Astrocyte (in vitro differentiated cells and primary cell): Measurements from ENCODE around the gene HVCN1. TPM values are rescaled to one million over a fixed set of nuclear protein-coding genes. Genes with fewer than 3 reads are reported as not detected.

Experiments
- DNase-seq: peaks from one replicate; pipeline ENCODE4 v3.0.0-alpha.2; 2010; ENCODE audit warnings: low read depth
- FAIRE-seq: peaks from 2 replicates; lab custom pipeline; 2011; peaks lifted over from hg19 to GRCh38; lab: Jason Lieb, UNC
- H2AFZ ChIP-seq: 2 replicates; pipeline ENCODE4 v1.6.0; 2012; ENCODE audit warnings: low read depth, low read length, inconsistent platforms
- H3K27ac ChIP-seq: 2 replicates; pipeline ENCODE4 v1.5.1; 2011; ENCODE audit warnings: low read depth, low read length, inconsistent platforms
- H3K27me3 ChIP-seq: 2 replicates; pipeline ENCODE4 v1.6.0; 2011; ENCODE audit warnings: low read length, inconsistent platforms; ENCODE audit not compliant: insufficient read depth
- H3K36me3 ChIP-seq: 2 replicates; pipeline ENCODE4 v1.5.1; 2011; ENCODE audit warnings: low read length, inconsistent platforms; ENCODE audit not compliant: insufficient read depth
- H3K4me1 ChIP-seq: 2 replicates; pipeline ENCODE4 v1.5.1; 2011; ENCODE audit warnings: low read length, inconsistent platforms; ENCODE audit not compliant: insufficient read depth
- H3K4me2 ChIP-seq: 2 replicates; pipeline ENCODE4 v1.6.0; 2012; ENCODE audit warnings: low read length, inconsistent platforms
- H3K4me3 ChIP-seq: 2 replicates; pipeline ENCODE4 v1.5.1; 2011; ENCODE audit warnings: low read depth, mild to moderate bottlenecking, low read length, inconsistent platforms; ENCODE audit not compliant: insufficient read depth
- H3K79me2 ChIP-seq: 2 replicates; pipeline ENCODE4 v1.6.0; 2012; ENCODE audit warnings: mild to moderate bottlenecking, low read length, inconsistent platforms; ENCODE audit not compliant: insufficient read depth
- H3K9ac ChIP-seq: 2 replicates; pipeline ENCODE4 v1.6.0; 2012; ENCODE audit warnings: mild to moderate bottlenecking, low read length, inconsistent platforms
- H3K9me3 ChIP-seq: 2 replicates; pipeline ENCODE4 v1.5.1; 2012; ENCODE audit warnings: low read depth, mild to moderate bottlenecking, low read length, inconsistent platforms; ENCODE audit not compliant: insufficient read depth
- H4K20me1 ChIP-seq: 2 replicates; pipeline ENCODE4 v1.6.0; 2012; ENCODE audit warnings: low read length, inconsistent platforms; ENCODE audit not compliant: insufficient read depth
- H3K27ac Mint-ChIP-seq: one replicate; pipeline ENCODE4 v1.8.0; 2021; ENCODE audit warnings: mild to moderate bottlenecking, mixed read lengths; ENCODE audit not compliant: unreplicated experiment
- H3K27me3 Mint-ChIP-seq: one replicate; pipeline ENCODE4 v1.8.0; 2021; ENCODE audit warnings: low read depth, mixed read lengths; ENCODE audit not compliant: unreplicated experiment
- H3K36me3 Mint-ChIP-seq: one replicate; pipeline ENCODE4 v1.8.0; 2021; ENCODE audit warnings: low read depth, mixed read lengths; ENCODE audit not compliant: unreplicated experiment
- H3K4me1 Mint-ChIP-seq: one replicate; pipeline ENCODE4 v1.8.0; 2021; ENCODE audit warnings: low read depth, mixed read lengths; ENCODE audit not compliant: unreplicated experiment
- H3K4me3 Mint-ChIP-seq: one replicate; pipeline ENCODE4 v1.8.0; 2021; ENCODE audit warnings: mild to moderate bottlenecking, moderate library complexity, mixed read lengths; ENCODE audit not compliant: unreplicated experiment
- H3K9me3 Mint-ChIP-seq: one replicate; pipeline ENCODE4 v1.8.0; 2021; ENCODE audit warnings: mild to moderate bottlenecking, mixed read lengths; ENCODE audit not compliant: unreplicated experiment
- EZH2 ChIP-seq: IDR thresholded peaks from 2 replicates; pipeline ENCODE4 v1.6.1; 2012; ENCODE audit warnings: mild to moderate bottlenecking, low read length, inconsistent platforms; ENCODE audit not compliant: insufficient read depth
- total RNA-seq: library from RNA; stranded (reverse); gene quantifications from 2 replicates; pipeline ENCODE4 v1.2.1, GENCODE V29; 2021
- TF ChIP-seq, protein P1 (sequence below): IDR thresholded peaks from 2 replicates; pipeline ENCODE4 v1.5.1; 2011; ENCODE audit warnings: low read depth, mild to moderate bottlenecking, inconsistent platforms, low read length, moderate library complexity; ENCODE audit not compliant: insufficient read depth

HVCN1 gene
- total RNA-seq, 1 donor from 2014 or later, result 1.0 TPM

DNA sequence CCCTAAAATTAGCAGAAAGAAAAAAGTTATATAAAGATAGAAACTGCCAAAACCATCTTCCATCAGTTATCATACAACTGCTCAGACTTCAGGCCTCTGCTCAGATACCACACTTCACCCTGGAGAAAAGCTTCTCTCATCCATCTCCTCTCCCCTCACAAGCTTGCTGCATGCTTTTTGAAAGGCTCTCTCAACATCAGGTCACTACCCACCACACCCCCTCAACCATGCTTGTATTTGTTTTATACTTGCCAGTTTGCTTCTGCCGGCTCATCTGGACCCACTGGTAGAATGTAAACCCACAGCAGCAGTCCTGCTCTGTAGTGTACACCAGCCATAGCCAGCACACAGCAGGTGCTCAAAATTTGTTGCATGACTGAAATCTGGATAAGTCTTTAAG is 45.0 kb upstream of the HVCN1 start:
- Histone ChIP-seq H2AFZ (no peak overlapping the region), H3K27me3 (no peaks in the 10 kb centered on the region), H3K4me1 (peaks cover 5% of the 10 kb centered on the region), H3K79me2 (peaks cover 96% of the 10 kb centered on the region), H3K36me3 (peaks cover 20% of the 10 kb centered on the region), H3K4me2 (no peak overlapping the region), H3K27ac (no peak overlapping the region), H3K9me3 (no peaks in the 10 kb centered on the region), H4K20me1 (peaks cover 89% of the 10 kb centered on the region), H3K4me3 (no peak overlapping the region), H3K9ac (no peak overlapping the region)
- peaks cover 12% of the 10 kb centered on the region for H3K36me3 Mint-ChIP-seq
- peak overlapping the region; percentile 11 for H3K27ac Mint-ChIP-seq
- FAIRE-seq, result no peak
- no peak overlapping the region for H3K4me3 Mint-ChIP-seq
- no peaks in the 10 kb centered on the region for H3K9me3 Mint-ChIP-seq
- H3K27me3 Mint-ChIP-seq, result no peaks in the 10 kb centered on the region
- H3K4me1 Mint-ChIP-seq, result peaks cover 29% of the 10 kb centered on the region
- no peak for DNase-seq
- TF ChIP-seq EZH2, result no peak
- TF ChIP-seq, protein P1, sequence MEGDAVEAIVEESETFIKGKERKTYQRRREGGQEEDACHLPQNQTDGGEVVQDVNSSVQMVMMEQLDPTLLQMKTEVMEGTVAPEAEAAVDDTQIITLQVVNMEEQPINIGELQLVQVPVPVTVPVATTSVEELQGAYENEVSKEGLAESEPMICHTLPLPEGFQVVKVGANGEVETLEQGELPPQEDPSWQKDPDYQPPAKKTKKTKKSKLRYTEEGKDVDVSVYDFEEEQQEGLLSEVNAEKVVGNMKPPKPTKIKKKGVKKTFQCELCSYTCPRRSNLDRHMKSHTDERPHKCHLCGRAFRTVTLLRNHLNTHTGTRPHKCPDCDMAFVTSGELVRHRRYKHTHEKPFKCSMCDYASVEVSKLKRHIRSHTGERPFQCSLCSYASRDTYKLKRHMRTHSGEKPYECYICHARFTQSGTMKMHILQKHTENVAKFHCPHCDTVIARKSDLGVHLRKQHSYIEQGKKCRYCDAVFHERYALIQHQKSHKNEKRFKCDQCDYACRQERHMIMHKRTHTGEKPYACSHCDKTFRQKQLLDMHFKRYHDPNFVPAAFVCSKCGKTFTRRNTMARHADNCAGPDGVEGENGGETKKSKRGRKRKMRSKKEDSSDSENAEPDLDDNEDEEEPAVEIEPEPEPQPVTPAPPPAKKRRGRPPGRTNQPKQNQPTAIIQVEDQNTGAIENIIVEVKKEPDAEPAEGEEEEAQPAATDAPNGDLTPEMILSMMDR, result no peak

DNA sequence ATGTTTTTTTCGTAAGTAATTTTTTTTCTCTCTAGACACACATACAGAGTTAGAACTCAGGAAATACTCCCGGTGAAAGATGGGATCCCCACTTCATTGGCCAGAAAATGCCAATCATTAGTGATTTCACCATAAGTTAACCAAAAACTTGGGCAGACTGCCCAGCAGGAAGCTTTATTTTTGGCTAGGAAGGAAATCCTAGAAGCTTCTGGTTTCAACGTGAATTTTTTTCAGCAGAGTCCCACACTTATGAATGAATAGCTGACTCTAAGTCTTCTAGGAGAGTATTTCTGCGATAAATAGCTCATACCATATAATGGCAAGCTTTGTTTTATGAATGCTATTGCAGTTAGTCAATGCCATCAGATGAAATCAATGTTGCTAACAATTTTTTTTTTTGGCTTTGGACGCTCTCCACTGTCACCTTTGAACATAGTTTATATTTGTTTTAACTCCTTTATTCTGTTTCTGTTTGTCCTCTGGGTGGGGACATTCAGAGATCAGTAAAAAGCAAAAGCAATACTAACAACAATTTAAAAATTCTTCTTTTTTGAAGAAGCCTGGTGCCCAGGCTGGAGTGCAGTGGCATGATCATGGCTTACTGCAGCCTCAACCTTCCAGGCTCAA is 44.3 kb upstream of the HVCN1 start:
- Histone ChIP-seq H3K9me3 (no peaks in the 10 kb centered on the region), H3K4me2 (peak overlapping the region; percentile 12), H3K4me1 (peaks cover 5% of the 10 kb centered on the region), H3K9ac (no peak overlapping the region), H3K36me3 (peaks cover 24% of the 10 kb centered on the region), H3K27ac (no peak overlapping the region), H2AFZ (no peak overlapping the region), H3K79me2 (peaks cover 96% of the 10 kb centered on the region), H3K4me3 (no peak overlapping the region), H3K27me3 (no peaks in the 10 kb centered on the region), H4K20me1 (peaks cover 89% of the 10 kb centered on the region)
- H3K4me1 Mint-ChIP-seq, result peaks cover 22% of the 10 kb centered on the region
- TF ChIP-seq, protein P1, result no peak
- TF ChIP-seq EZH2, result no peak
- FAIRE-seq, result no peak
- no peaks in the 10 kb centered on the region for H3K27me3 Mint-ChIP-seq
- H3K36me3 Mint-ChIP-seq, result peaks cover 12% of the 10 kb centered on the region
- no peak overlapping the region for H3K4me3 Mint-ChIP-seq
- DNase-seq, result peak; percentile 44
- H3K27ac Mint-ChIP-seq, result no peak overlapping the region
- no peaks in the 10 kb centered on the region for H3K9me3 Mint-ChIP-seq

DNA sequence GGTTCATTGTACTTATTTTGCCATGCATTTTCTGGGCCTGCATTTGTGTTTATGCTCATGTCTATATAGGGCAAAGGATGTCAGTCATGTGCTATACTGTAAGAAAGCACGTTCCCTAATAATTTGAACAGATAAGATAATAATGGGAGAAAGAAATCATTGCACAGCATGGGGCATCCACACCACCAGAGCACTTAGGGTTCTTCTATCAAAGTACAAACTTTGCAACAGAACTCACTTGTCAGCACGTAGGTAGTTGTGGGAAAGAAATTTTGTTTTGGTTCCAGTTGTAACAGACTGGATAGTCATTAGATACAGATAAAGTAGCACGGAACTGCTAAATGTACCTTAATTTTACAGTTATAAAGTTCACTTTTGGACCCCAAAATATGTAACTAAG is 43.7 kb upstream of the HVCN1 start:
- peaks cover 18% of the 10 kb centered on the region for H3K4me1 Mint-ChIP-seq

More for the DNA sequence above, 43.7 kb upstream of the HVCN1 start:
- Mint-ChIP-seq H3K9me3 (no peaks in the 10 kb centered on the region), H3K4me3 (no peak overlapping the region), H3K36me3 (peaks cover 12% of the 10 kb centered on the region), H3K27me3 (no peaks in the 10 kb centered on the region), H3K27ac (no peak overlapping the region)
- DNase-seq (no peak), FAIRE-seq (no peak)
- H3K4me2 ChIP-seq, result no peak overlapping the region
- peaks cover 5% of the 10 kb centered on the region for H3K4me1 ChIP-seq
- peaks cover 87% of the 10 kb centered on the region for H4K20me1 ChIP-seq
- H3K79me2 ChIP-seq, result peaks cover 93% of the 10 kb centered on the region
- H3K36me3 ChIP-seq, result peaks cover 27% of the 10 kb centered on the region
- no peaks in the 10 kb centered on the region for H3K27me3 ChIP-seq
- no peak overlapping the region for H2AFZ ChIP-seq
- TF ChIP-seq EZH2, result no peak
- TF ChIP-seq, protein P1, result no peak
- no peak overlapping the region for H3K4me3 ChIP-seq
- H3K9ac ChIP-seq, result no peak overlapping the region
- no peak overlapping the region for H3K27ac ChIP-seq
- H3K9me3 ChIP-seq, result no peaks in the 10 kb centered on the region
